Measurements from ENCODE around the gene MRPL47. TPM values are rescaled to one million over a fixed set of nuclear protein-coding genes. Genes with fewer than 3 reads are reported as not detected.
A peak's percentile ranks its signal among the peaks of the same experiment; 100 is the strongest.
"Not testable (repeated sequence)": the region's sequence is repeated elsewhere in the genome, so short reads cannot be mapped to it uniquely, and the experiment has no call there.

MRPL47 gene
- 10 to 100 TPM; 42.4 to 43.5 TPM for total RNA-seq
- polyA plus RNA-seq (ENCODE audit: insufficient read length in 2 of 2), result 10 to 100 TPM; 52.9 to 65.1 TPM
- long read RNA-seq, donor 1, transcript MRPL47-202 (6 exons, 673 nt), result minor isoform, 6 of 47 reads
- long read RNA-seq, donor 1, transcript MRPL47-203 (7 exons, 1,370 nt), result major isoform, 40 of 47 reads
- long read RNA-seq, donor 1, partial matches to known transcripts, result 0 of 47 reads
- long read RNA-seq, donor 1, other reads (novel, unspliced or antisense), result 0 of 47 reads
- long read RNA-seq, donor 2, transcript MRPL47-202 (6 exons, 673 nt), result minor isoform, 5 of 162 reads
- long read RNA-seq, donor 2, transcript MRPL47-203 (7 exons, 1,370 nt), result major isoform, 12 of 162 reads
- long read RNA-seq, donor 2, partial matches to known transcripts, result 90 of 162 reads
- long read RNA-seq, donor 2, other reads (novel, unspliced or antisense), result 55 of 162 reads
- long read RNA-seq, donor 3, transcript MRPL47-203 (7 exons, 1,370 nt), result major isoform, 11 of 14 reads
- long read RNA-seq, donor 3, partial matches to known transcripts, result 0 of 14 reads
- long read RNA-seq, donor 3, other reads (novel, unspliced or antisense), result 0 of 14 reads
- long read RNA-seq, donor 4, transcript MRPL47-203 (7 exons, 1,370 nt), result major isoform, 45 of 625 reads
- long read RNA-seq, donor 4, transcript MRPL47-202 (6 exons, 673 nt), result minor isoform, 6 of 625 reads
- long read RNA-seq, donor 4, partial matches to known transcripts, result 500 of 625 reads
- long read RNA-seq, donor 4, other reads (novel, unspliced or antisense), result 74 of 625 reads

DNA sequence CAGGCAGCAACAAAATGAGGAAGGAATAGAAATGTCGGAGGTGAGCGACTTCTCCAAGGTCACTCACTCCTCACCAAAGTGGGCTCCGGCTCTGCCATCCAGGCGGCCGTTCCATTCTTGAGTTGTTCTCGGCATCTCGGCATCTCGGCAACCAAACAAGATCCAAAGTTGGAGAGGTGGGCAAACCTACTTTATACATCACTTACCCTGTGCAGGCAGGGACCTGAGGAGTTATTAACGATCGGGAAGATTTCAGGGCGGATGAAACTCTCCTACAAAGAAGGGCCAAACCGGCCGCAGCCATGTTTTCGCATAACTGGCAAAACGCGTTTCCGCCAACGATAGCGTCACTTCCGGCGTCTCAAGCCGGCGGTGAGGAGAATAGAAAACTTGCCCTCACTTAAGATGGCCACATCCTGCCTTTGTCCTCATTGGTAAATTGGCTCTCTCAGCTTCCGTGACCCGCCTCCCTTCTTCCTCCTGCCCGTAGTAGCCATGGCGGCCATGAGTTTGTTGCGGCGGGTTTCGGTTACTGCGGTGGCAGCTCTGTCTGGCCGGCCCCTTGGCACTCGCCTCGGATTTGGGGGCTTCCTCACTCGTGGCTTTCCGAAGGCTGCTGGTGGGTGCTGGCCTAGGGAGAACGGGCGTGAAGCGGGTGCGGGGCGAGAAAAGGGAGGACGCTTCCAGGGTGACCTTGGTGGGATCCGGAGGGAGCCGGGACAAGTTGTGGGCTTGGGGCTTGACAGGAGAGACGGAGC lies at the start of gene MRPL47, which contains the start of gene NDUFB5:
Gene MRPL47 (minus strand): TSS at position 318 of the 758 bp plus-strand sequence. CDS start 14 bp downstream, at position 304.
Gene NDUFB5 (plus strand): TSS at position 474 of the 758 bp plus-strand sequence. CDS start 22 bp downstream, at position 496.
- H3K27me3 ChIP-seq (ENCODE audit: control insufficient read depth, insufficient read depth, low read length), result no peaks in the 10 kb centered on the region
- DNase-seq (ENCODE audit: low read depth in 4 of 6, low spot score in 6 of 6), result peak; percentile 95 to 99 (median 98)
- WGBS (ENCODE audit: insufficient coverage), result under 1% methylated on average over 37 of the region's 45 CpGs
- H3K27ac ChIP-seq (ENCODE audit: low read depth, low read length), result peak within 1 kb of the TSS; percentile 97
- peak within 1 kb of the TSS; percentile 100 for H3K4me3 ChIP-seq (ENCODE audit: low read depth, low read length)
- peaks cover 18% of the 10 kb centered on the region for H3K4me1 ChIP-seq (ENCODE audit: control insufficient read depth, insufficient read depth, low read length)
- no peaks in the 10 kb centered on the region for H3K9me3 ChIP-seq (ENCODE audit: control insufficient read depth, insufficient read depth, low read length)
- peaks cover 25% of the 10 kb centered on the region for H3K36me3 ChIP-seq (ENCODE audit: control insufficient read depth, insufficient read depth, low read length)

DNA sequence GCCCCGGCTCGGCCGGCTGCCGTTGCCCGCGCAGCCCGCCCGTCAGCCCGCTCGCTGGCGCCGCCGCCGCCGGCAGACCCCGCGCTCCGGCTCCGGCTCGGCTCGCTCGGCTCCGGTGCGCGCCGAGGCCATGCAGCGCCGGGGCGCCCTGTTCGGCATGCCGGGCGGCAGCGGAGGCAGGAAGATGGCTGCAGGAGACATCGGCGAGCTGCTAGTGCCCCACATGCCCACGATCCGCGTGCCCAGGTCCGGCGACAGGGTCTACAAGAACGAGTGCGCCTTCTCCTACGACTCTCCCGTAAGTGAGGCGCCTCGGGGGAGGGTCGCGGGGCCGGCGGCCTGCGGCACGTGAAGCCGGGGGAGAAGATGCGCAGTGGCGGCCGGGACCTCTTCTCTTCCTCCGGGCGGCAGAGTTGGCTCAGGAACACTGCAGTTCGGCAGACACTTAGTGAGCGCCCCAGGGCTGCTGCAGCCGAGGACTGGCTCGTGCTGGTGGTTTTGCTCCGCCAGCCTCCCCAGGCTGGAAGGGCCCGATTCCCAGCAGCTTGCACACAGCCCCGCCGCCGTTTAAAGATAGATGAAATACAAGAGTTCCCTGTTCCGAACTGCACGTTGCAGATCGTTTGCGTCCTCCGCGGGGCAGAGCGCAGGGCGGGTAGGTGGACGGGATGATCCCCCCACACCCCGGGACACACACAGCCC lies 48.8 kb upstream of the MRPL47 start:
- no peaks in the 10 kb centered on the region for H3K36me3 ChIP-seq (ENCODE audit: control insufficient read depth, insufficient read depth, low read length)
- peak overlapping the region; percentile 75 for H3K4me3 ChIP-seq (ENCODE audit: low read depth, low read length)
- under 1% methylated on average over 77 of the region's 77 CpGs for WGBS (ENCODE audit: insufficient coverage)
- H3K27ac ChIP-seq (ENCODE audit: low read depth, low read length), result peak overlapping the region; percentile 94
- peak; percentile 42 to 91 (median 60) for DNase-seq (ENCODE audit: low read depth in 4 of 6, low spot score in 6 of 6)
- H3K27me3 ChIP-seq (ENCODE audit: control insufficient read depth, insufficient read depth, low read length), result no peaks in the 10 kb centered on the region
- H3K9me3 ChIP-seq (ENCODE audit: control insufficient read depth, insufficient read depth, low read length), result no peaks in the 10 kb centered on the region
- peaks cover 11% of the 10 kb centered on the region for H3K4me1 ChIP-seq (ENCODE audit: control insufficient read depth, insufficient read depth, low read length)

DNA sequence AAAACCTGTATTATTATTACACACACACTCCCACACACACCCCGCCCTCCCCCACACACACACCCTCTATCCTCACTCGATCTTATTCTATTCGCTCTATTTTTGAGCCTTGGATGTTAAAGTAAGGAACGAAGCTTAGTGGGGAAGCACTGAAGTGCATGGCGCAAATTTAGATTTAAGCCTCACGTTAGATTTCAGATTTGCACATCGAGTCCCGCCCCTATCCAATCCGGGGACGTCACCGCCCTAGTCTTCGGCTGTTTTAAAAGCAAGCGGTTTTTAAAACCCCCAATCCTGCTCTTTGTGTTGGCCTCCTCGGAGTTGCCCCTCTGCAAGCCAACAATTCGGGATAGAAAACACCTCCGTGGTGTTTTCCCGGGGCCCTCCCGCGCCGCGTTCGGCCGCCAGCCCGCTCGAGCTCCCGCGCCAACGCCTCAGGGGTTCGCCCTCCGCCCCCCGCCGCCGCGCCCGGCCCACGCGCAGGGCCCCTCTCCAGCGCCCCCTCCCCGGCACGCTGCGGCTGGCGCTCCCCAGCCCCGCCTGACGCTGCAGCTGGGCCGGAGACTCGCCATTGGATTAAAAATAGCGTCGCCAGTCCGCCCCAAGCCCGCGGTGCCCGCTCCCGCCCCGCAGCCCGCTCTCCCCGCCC lies 48.1 kb upstream of the MRPL47 start, which contains the start of gene USP13:
Gene USP13 (plus strand): TSS at position 594 of the 649 bp plus-strand sequence. CDS start 186 bp downstream, outside the sequence.
- Histone ChIP-seq H3K4me3 (ENCODE audit: low read depth, low read length) (peak within 1 kb of the TSS; percentile 75), H3K27ac (ENCODE audit: low read depth, low read length) (peak within 1 kb of the TSS; percentile 94), H3K9me3 (ENCODE audit: control insufficient read depth, insufficient read depth, low read length) (no peaks in the 10 kb centered on the region), H3K27me3 (ENCODE audit: control insufficient read depth, insufficient read depth, low read length) (no peaks in the 10 kb centered on the region), H3K36me3 (ENCODE audit: control insufficient read depth, insufficient read depth, low read length) (no peaks in the 10 kb centered on the region), H3K4me1 (ENCODE audit: control insufficient read depth, insufficient read depth, low read length) (peaks cover 11% of the 10 kb centered on the region)
- WGBS (ENCODE audit: insufficient coverage), result under 1% methylated on average over 52 of the region's 56 CpGs
- DNase-seq (ENCODE audit: low read depth in 4 of 6, low spot score in 6 of 6), result peak; percentile 62 to 95 (median 75)

DNA sequence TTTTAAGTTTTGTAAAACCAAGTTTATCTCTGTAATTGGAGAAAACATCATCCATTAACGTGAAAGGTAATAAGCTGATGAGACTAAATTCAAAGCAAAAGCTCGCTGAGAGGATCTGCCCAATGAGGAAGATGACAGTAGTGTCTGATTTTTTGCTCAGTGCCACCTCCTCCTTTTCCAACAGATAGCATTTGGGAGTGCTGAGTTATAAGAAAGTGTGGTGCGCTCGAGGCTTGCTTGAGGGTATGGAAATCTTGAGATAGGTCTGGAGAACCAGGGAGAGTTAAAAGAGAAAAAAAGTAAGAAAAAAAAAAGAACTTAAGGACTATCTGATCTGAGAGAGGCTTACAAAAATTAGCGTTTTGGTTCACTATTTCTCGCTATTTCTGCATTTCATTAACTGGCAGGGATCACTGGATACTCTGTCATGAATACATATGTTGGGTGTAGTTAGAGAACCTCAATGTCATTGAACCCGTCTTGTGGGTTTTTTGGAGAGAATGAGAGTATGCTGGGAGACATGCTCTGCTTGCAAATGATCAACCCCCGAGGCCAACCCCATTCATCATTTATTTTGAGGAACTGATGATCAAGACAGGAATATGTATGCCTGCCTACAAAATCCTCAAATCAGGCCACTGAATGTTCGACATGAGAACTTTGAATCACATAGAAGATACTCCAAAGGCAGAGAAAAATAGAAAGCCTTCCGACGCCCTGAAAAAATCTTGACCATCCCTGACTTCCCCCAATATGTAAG lies 47.4 kb upstream of the MRPL47 start:
- peak overlapping the region; percentile 68 for H3K4me3 ChIP-seq (ENCODE audit: low read depth, low read length)
- H3K9me3 ChIP-seq (ENCODE audit: control insufficient read depth, insufficient read depth, low read length), result no peaks in the 10 kb centered on the region
- DNase-seq (ENCODE audit: low read depth in 4 of 6, low spot score in 6 of 6), result no peak
- 39% methylated on average over 5 of the region's 11 CpGs for WGBS (ENCODE audit: insufficient coverage)
- peaks cover 11% of the 10 kb centered on the region for H3K4me1 ChIP-seq (ENCODE audit: control insufficient read depth, insufficient read depth, low read length)
- H3K36me3 ChIP-seq (ENCODE audit: control insufficient read depth, insufficient read depth, low read length), result no peaks in the 10 kb centered on the region
- H3K27me3 ChIP-seq (ENCODE audit: control insufficient read depth, insufficient read depth, low read length), result no peaks in the 10 kb centered on the region
- peak overlapping the region; percentile 16 for H3K27ac ChIP-seq (ENCODE audit: low read depth, low read length)

DNA sequence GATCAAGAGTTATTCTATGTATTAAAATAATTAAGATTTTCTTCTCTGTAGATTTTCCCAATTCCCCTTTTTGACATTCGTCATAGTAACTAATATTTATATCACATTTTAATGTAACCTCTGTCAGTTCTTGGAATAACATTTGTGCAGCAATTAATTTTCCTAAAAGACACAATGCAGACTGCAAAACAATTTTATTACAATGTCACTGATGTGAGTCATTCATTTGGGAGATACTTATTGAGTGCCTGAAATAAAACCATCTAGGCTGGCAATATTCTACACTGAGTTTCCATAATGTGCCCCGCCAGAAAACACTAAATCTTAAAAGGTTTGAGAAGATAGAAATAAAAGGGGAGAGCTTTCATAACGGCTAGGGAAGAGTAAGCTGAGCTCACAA lies 41.7 kb upstream of the MRPL47 start:
- Histone ChIP-seq H3K4me1 (ENCODE audit: control insufficient read depth, insufficient read depth, low read length) (no peaks in the 10 kb centered on the region), H3K27me3 (ENCODE audit: control insufficient read depth, insufficient read depth, low read length) (no peaks in the 10 kb centered on the region), H3K9me3 (ENCODE audit: control insufficient read depth, insufficient read depth, low read length) (no peaks in the 10 kb centered on the region), H3K36me3 (ENCODE audit: control insufficient read depth, insufficient read depth, low read length) (no peaks in the 10 kb centered on the region), H3K27ac (ENCODE audit: low read depth, low read length) (no peak overlapping the region), H3K4me3 (ENCODE audit: low read depth, low read length) (no peak overlapping the region)
- peak in 1 of 6 donors; percentile 24 for DNase-seq (ENCODE audit: low read depth in 4 of 6, low spot score in 6 of 6)
- 80% methylated on average over 2 of the region's 3 CpGs for WGBS (ENCODE audit: insufficient coverage)

DNA sequence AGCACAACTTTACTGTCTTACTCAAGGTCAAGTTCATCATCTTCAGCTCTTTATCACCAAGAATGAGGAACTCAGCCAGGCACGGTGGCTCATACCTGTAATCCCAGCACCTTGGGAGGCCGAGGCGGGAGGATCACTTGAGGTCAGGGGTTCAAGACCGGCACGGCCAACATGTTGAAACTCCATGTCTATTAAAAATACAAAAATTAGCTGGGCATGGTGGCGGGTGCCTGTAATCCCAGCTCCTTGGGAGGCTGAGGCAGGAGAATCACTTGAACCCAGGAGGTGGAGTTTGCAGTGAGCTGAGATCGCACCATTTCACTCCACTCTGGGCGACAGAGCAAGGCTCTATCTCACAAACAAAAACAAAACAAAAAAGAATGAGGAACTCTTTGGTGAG lies 39.4 kb upstream of the MRPL47 start:
- H3K27ac ChIP-seq (ENCODE audit: low read depth, low read length); H3K27me3 ChIP-seq (ENCODE audit: control insufficient read depth, insufficient read depth, low read length); H3K4me3 ChIP-seq (ENCODE audit: low read depth, low read length); DNase-seq (ENCODE audit: low read depth in 4 of 6, low spot score in 6 of 6); H3K4me1 ChIP-seq (ENCODE audit: control insufficient read depth, insufficient read depth, low read length); H3K9me3 ChIP-seq (ENCODE audit: control insufficient read depth, insufficient read depth, low read length); H3K36me3 ChIP-seq (ENCODE audit: control insufficient read depth, insufficient read depth, low read length): not testable (repeated sequence)
- WGBS (ENCODE audit: insufficient coverage), result 100% methylated on average over 2 of the region's 8 CpGs

DNA sequence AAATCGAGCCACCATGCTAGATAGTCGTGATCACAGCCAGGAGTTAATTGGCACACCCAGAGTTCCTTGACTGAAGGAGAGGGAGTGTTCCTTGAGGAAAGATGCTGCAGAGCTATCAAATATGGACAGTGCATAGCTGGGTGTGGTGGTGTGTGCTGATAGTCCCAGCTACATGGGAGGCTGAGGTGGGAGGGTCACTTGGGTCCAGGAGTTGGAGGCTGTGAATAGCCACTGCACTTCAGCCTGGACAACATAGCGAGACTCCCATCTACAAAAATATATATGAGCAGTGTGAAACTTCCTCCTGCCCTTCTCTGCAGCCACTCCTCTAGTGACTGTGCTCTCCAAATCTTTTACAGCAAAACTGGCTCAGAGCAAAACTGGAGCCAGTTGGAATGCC lies 38.4 kb upstream of the MRPL47 start:
- H3K36me3 ChIP-seq (ENCODE audit: control insufficient read depth, insufficient read depth, low read length), result no peaks in the 10 kb centered on the region
- 100% methylated on average over 1 of the region's 3 CpGs for WGBS (ENCODE audit: insufficient coverage)
- no peaks in the 10 kb centered on the region for H3K4me1 ChIP-seq (ENCODE audit: control insufficient read depth, insufficient read depth, low read length)
- no peak for DNase-seq (ENCODE audit: low read depth in 4 of 6, low spot score in 6 of 6)
- H3K27me3 ChIP-seq (ENCODE audit: control insufficient read depth, insufficient read depth, low read length), result no peaks in the 10 kb centered on the region
- H3K27ac ChIP-seq (ENCODE audit: low read depth, low read length), result no peak overlapping the region
- H3K4me3 ChIP-seq (ENCODE audit: low read depth, low read length), result no peak overlapping the region
- H3K9me3 ChIP-seq (ENCODE audit: control insufficient read depth, insufficient read depth, low read length), result no peaks in the 10 kb centered on the region

DNA sequence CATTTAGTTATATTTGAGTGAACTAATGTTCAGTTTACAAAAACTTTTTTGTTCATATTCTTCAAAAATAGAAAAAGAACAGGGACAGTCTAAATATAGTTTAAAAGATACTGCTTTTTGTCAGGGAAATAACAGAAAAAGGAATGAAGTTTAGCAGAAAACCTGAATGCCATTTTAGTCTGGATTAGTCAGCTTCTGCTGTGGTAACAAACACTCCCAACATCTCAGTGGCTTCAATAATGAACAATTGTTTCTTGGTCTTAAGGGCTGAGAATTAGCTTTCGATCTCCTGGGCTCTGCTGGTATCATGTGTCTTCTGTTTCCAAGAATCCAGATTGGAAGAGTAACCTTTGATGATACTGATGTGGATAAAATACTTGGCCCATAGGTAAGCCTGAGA lies 36.0 kb upstream of the MRPL47 start:
- no peaks in the 10 kb centered on the region for H3K9me3 ChIP-seq (ENCODE audit: control insufficient read depth, insufficient read depth, low read length)
- DNase-seq (ENCODE audit: low read depth in 4 of 6, low spot score in 6 of 6), result no peak
- WGBS (ENCODE audit: insufficient coverage), result no CpG with 5 or more reads among the region's 1 CpG
- H3K27ac ChIP-seq (ENCODE audit: low read depth, low read length), result no peak overlapping the region
- H3K27me3 ChIP-seq (ENCODE audit: control insufficient read depth, insufficient read depth, low read length), result no peaks in the 10 kb centered on the region
- H3K36me3 ChIP-seq (ENCODE audit: control insufficient read depth, insufficient read depth, low read length), result no peaks in the 10 kb centered on the region
- no peaks in the 10 kb centered on the region for H3K4me1 ChIP-seq (ENCODE audit: control insufficient read depth, insufficient read depth, low read length)
- H3K4me3 ChIP-seq (ENCODE audit: low read depth, low read length), result no peak overlapping the region

Measured in spinal cord (tissue), 10 donors.